Activated gamma-delta T cell (primary cell): ENCODE results near the gene FOXF1.

Experiments
- DNase-seq: peaks from one replicate; lab custom pipeline; 2025; lab: John Stamatoyannopoulos, UW

The FOXF1 gene

GRCh38 chr16:86504315-86505184 is 5.8 kb upstream of the FOXF1 start:
- DNase-seq: no peak

- no peak for DNase-seq
These were observed 5.0 kb upstream of the FOXF1 start for GRCh38 chr16:86505185-86505898.

- no peak for DNase-seq
These were observed 4.1 kb upstream of the FOXF1 start for GRCh38 chr16:86505899-86506864.

- no peak for DNase-seq
These were observed 2.9 kb upstream of the FOXF1 start for GRCh38 chr16:86507173-86508027.

GRCh38 chr16:86508028-86508946 is 2.0 kb upstream of the FOXF1 start:
- no peak for DNase-seq

- no peak for DNase-seq
These were observed 1.2 kb upstream of the FOXF1 start for GRCh38 chr16:86508947-86509758.

GRCh38 chr16:86509759-86510464 is 415 bp upstream of the FOXF1 start:
- no peak for DNase-seq

GRCh38 chr16:86511317-86512161 is 1.2 kb downstream of the FOXF1 start:
- DNase-seq: no peak

GRCh38 chr16:86512301-86512859 is 2.1 kb downstream of the FOXF1 start:
- no peak for DNase-seq

- no peak for DNase-seq
These were observed 2.6 kb downstream of the FOXF1 start for GRCh38 chr16:86512860-86513470.

- DNase-seq: no peak
These were observed 3.3 kb downstream of the FOXF1 start for GRCh38 chr16:86513471-86514277.

- no peak for DNase-seq
These were observed 4.4 kb downstream of the FOXF1 start for GRCh38 chr16:86514481-86515376.

GRCh38 chr16:86515413-86515776 is 5.1 kb downstream of the FOXF1 start:
- DNase-seq: no peak

- no peak for DNase-seq
These were observed 5.7 kb downstream of the FOXF1 start for GRCh38 chr16:86515777-86516622.
